ENCODE measurements around the gene GPHB5.

GRCh38 chr14:63273717-63274655 is 44.7 kb downstream of the GPHB5 start:
- TF ChIP-seq POLR2AphosphoS5 (IDR thresholded peaks at IDR 0.05; ENCODE audit: low read depth, low read length) (no peak), TAF1 (IDR thresholded peaks at IDR 0.05; ENCODE audit: borderline replicate concordance, low read depth, low read length) (no peak)
